HG03442 (cell line): ENCODE measurements around the gene MICAL1.

Source experiments
- ATAC-seq: cut with Tn5 transposase; IDR thresholded peaks from one replicate; pipeline ENCODE4 v1.9.1; 2021; ENCODE audit warnings: mild to moderate bottlenecking, moderate library complexity; ENCODE audit not compliant: unreplicated experiment

MICAL1 gene

GRCh38 chr6:109455437-109456110, at the start of gene MICAL1:
Gene MICAL1, minus strand, starts transcription at chr6:109455772. Its CDS starts 1,576 bp downstream, at chr6:109454196.
- ATAC-seq: peak; percentile 46

- ATAC-seq: no peak
Measured at GRCh38 chr6:109503327-109504224, 48.0 kb upstream of the MICAL1 start.

GRCh38 chr6:109498936-109499335, 43.4 kb upstream of the MICAL1 start:
- ATAC-seq: no peak

GRCh38 chr6:109498052-109498451, 42.5 kb upstream of the MICAL1 start:
- no peak for ATAC-seq

GRCh38 chr6:109496036-109496772, 40.6 kb upstream of the MICAL1 start:
- no peak for ATAC-seq

- no peak for ATAC-seq
Measured at GRCh38 chr6:109493865-109494264, 38.3 kb upstream of the MICAL1 start.

GRCh38 chr6:109491207-109491938, 35.8 kb upstream of the MICAL1 start:
- ATAC-seq: no peak

- ATAC-seq: no peak
Measured at GRCh38 chr6:109490713-109491112, 35.1 kb upstream of the MICAL1 start.

- ATAC-seq: no peak
Measured at GRCh38 chr6:109488001-109488400, 32.4 kb upstream of the MICAL1 start.

GRCh38 chr6:109486068-109486467, 30.5 kb upstream of the MICAL1 start:
- ATAC-seq: no peak

GRCh38 chr6:109485266-109485935, 29.8 kb upstream of the MICAL1 start:
- ATAC-seq: no peak

GRCh38 chr6:109484122-109484521, 28.6 kb upstream of the MICAL1 start:
- no peak for ATAC-seq

- ATAC-seq: no peak
Measured at GRCh38 chr6:109483735-109484057, 28.1 kb upstream of the MICAL1 start.

GRCh38 chr6:109482905-109483734, 27.5 kb upstream of the MICAL1 start, which contains the start of gene ZBTB24:
Gene ZBTB24, minus strand, starts transcription at chr6:109483219. Its CDS starts 1,193 bp downstream, at chr6:109482026.
- ATAC-seq: peak; percentile 85

- no peak for ATAC-seq
Measured at GRCh38 chr6:109480993-109481480, 25.5 kb upstream of the MICAL1 start.

- no peak for ATAC-seq
Measured at GRCh38 chr6:109478841-109479624, 23.5 kb upstream of the MICAL1 start.

- no peak for ATAC-seq
Measured at GRCh38 chr6:109478222-109478805, 22.7 kb upstream of the MICAL1 start.

GRCh38 chr6:109477725-109478124, 22.2 kb upstream of the MICAL1 start:
- no peak for ATAC-seq
